Measurements from ENCODE around the gene SIPA1L3.

SIPA1L3 gene

DNA sequence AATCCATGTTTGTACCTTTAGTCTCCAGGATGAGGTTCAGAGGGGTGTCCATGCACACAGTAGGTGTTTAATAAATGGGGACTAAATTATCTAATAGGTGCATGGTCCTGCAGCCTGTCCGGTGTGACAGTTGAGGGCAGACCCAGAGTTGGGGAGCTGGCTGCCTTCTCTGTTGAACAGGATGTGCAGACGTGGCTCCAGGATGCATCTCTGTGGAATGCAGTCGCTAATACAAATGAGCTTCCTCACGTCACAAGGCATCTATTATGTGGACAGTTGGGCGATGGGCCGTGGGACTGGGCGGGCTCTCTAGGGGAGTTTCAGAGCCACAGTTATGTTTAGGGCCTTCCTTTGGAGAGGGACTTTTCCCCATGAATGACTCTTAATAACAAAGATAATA lies 71.0 kb downstream of the SIPA1L3 start:
- ATAC-seq, result no peak

DNA sequence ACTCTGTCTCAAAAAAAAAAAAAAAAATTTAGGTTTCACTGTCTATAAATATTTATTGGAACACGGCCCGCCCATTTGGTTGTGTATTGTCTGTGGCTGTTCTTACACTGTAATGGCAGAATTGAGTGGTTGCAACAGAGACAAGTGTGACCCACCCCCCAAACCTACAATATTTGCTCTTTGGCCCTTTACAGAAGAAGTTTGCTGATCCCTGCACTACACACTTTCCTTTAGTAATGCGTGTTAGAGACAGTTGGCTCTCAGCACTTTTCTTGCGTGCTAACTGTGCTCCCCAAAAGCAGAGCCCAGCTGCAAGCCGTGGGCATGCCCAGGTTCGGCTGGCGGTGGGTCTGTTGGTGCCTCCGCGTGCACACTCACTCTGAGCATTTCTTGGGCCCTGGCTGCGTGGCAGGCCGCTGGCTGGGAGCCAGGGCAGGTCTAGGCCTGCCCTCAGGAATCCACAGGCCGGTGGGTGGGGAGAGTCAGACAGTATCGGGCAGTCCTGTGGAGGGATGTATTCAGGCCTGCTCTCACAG lies 72.6 kb downstream of the SIPA1L3 start:
- ATAC-seq, result no peak

DNA sequence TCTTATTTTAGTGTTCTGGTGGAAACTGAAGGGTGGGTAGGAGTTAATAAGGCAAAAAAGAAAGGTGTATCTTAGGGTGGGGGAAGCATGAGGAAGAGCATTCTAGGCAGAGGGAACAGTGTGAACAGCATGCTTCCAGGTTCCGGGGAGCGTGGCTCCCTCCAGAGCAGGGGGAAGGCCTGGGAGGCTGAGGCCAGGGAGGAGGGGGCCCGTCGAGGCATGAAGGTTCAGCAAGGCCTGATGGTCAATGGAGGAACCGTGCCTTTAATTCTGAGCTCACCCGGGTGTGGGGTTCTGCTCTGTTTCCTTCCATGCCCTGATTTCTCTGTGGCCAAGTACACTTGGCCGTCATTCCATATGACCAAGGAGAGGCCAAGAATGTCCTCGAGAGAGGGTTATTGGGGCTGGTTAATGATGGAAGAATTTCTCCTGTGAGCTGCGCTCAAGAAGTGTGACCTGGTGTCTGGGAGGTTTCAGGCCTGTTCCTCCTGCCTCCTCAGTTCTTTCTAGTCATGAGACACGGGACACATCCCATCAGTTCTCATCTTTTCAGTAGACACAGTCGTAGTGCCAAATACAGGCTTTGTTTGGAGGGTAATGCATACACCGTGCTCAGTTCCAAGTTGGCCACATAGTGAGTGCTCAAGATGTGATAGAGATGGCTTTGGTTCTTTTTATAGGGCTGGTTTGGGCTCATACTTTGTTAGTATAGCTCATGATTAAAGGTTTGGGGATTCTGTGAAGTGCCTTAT lies 73.6 kb downstream of the SIPA1L3 start:
- ATAC-seq, result no peak

DNA sequence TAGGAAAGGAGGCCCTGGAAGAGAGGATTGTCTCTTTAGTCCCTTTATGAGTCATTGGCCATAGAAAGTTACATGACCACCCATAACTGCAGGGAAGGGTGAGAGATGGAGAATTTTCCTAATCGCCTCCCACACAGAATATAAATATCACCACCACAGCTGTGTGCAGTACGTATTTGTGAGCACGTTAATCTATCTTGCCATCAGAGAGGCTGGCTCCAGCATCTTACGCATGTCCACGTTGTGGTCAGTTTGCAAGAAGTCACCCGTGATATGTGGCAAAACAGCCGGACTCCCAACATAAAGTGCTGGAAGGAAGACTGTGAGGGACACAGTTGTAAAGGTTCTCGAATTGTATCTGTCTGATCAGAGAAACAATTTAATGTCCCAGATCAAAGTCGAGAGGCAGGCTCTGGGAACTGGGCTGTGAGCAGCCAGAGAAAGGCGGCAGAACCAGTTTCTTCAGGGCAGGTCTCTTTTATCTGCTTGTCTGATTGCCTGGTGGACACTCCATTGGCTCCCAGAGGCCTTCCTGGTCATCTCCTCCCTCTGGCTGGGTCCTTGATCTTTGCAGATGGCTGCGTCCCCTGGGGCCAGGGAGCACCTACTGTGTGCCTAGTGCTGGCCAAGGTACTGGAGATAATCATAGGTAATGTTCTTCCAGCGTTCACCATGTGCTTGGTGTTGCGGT lies 74.9 kb downstream of the SIPA1L3 start:
- ATAC-seq, result no peak

DNA sequence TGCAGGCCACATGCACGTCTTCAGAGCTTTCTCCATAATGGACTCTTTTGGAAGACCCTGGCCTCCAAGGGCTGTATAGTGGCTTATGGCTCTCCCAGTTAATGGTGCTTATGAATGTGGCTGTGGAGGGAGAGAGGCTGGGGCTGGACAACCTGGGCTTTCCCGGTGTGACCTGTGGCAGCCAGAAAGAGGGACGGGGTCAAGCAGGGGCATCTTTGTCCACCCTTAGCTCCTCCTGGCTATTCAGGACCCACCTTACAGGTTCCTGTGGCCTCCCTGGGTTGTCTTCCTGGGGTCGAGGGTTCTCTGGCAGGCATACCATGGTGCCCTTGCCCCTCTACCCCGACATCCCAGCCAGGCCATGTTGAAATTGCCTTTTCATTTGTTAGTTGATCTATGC lies 75.6 kb downstream of the SIPA1L3 start:
- no peak for ATAC-seq

DNA sequence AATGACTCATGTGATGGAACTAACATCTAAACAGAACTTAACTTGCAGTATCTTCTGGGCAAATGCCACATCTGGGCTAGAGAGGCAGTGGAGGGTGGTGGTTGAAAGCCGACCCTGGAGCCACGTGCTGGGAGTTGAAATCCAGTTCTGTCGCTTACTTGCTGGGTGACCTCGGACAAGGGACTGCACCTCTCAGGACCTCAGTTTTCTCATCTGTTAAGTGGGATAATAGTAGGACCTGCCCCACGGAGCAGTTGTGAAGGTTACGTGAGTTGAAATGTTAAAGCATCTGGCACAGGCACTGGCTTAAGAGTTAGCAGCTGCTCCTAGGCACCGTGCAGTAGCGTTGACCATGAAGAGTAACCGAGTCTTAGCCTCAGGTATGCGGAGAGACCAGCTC lies 76.1 kb downstream of the SIPA1L3 start:
- ATAC-seq, result no peak

DNA sequence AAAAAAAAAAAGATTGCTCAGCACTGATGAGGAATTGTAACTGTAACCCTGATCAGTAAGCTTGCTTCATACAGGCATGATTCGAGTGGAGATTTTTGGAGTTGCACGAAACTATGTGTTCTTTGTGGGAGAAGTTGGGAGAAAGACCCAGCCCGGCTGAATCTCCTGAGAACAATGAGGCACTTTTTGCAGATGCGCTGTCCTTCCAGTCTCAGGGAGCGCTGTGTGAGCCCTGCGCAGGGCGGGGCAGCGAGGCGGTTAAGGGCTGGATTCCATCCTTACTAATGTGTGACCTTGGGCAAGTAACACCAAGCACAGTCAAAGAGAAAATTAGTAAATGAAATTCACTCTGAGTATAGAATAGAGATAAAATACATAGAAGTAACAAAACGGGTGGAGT lies 76.9 kb downstream of the SIPA1L3 start:
- ATAC-seq, result no peak

DNA sequence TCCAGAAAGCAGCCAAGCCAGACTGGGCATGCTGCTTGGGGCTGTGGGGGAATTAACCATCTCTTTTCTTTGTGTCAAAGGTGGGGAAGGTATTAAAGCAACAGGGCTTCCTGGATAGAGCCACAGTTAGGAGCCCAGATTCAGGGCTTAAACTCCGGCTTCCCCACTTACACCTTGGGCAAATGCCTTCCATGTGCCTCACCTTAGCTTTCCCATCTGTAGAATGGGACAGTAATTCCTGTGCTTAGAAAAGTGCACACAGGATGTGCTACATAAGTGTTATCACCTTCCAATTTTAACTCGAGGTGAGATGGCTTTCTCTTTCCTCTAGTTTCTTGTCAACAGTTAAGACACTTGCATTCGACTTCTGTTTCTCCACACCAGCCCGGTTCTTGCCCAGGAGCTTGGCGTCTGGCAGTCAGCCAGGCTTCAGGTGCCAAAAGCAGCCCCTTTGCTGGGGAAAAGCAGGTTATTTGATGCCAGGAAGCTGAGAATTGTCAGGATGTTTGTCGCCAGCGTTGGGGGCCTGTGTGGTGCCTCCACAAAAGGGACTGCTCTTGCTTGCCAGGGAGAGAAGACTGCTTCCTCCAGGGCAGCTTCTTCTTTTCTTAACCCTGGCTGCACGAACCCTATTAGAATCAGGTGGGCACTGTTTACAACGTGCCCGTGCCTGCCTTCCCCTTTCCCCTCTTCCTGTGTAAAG lies 79.2 kb downstream of the SIPA1L3 start:
- no peak for ATAC-seq

DNA sequence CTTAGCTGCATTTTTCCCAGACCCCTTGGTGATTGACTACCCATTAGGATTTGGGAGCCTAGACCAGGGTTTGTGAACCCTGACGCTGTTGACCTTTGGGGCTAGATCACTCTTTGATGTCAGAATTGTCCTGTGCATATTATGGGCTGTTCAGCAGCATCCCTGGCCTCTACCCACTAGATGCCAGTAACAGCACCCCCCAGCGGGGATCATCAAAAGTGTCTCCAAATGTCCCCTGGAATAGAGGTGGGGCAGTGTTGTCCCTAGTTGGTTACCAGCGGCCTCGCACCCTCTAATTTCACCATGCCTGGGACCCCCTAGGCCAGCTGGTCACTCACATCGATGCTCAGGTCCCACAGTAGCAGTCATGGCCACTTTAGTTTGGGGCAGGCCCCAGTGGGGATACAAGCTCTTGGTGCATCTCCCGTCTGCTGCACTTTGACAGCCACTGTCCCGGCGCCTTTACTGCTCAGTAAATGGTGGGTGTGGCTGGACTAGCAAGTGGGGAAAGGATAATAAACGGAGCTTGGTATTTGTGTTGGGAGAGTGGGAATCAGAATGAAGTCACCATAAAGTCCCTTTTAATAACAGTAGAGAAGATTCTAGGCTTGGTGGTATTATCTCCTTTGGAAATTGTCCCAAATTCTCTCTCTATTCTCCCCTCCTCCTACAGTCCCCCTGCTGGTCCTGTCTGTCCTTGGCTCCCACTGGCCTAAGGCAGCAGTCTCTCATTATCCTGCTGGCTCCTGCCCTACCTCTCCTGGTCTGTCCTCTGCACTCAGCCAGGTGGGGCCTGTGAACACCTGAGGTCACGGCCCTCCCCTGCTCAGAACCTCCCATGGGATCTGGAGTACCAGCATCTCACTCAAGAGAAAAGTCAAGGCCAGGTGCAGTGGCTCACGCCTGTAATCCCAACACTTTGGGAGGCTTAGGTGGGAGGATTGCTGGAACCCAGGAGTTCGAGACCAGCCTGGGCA lies 80.6 kb downstream of the SIPA1L3 start:
- ATAC-seq, result no peak

DNA sequence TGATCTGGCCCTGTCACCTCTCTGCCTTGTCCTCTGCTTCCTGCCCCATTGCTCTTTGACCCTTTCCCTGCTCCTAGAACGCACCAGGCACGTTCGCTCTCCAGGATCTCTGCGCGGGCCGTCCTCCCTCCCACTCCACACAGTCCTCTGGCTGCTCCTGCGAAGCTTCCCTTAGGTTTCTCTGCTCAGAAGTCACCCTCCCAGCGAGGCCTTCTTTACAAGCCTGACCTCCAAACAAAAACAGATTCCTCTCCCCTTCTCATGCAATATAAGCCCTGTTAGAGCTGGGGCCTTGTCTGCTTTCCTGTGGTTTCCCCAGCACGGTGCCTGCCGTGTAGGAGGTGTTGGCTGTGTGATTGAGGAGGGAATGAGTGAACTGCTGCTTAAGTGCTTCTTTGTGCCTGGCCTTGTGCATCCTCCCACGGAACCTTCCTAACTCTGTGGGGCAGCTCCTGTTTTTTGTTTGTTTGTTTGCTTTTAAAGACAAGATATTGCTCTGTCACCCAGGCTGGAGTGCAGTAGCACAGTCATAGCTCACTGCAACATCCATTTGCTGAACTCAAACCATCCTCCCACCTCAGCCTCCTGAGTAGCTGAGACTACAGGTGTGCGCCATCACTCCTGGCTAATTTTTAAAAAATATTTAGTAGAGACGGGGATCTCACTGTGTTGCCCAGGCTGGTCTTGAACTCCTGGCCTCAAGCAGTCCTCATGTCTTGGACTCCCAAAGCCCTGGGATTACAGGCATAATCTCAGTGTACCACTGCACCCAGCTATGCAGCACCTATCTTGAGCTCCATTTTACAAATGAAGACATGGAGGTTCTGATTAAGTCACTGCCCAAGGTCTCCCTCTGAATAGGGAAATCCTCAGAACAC lies 82.0 kb downstream of the SIPA1L3 start:
- ATAC-seq, result no peak

DNA sequence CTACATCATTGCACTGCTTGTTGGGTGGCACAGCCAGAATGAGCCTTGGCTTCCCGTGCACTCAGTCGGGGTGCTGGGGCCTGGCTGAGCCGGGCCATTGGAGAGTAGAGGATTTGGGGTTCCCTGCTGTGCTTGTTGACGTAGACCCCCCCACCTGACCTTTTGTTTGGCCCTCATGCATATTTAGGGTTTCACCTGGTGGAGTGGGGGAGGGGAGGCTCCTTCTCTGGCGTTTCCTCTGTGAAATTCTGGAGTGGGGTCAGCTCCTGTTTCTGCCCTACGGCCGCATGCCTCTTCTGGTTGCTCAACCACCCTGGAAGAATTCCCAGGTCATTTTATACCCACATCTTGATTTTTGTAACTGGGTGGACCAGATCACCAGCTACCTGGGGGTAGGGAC lies 82.8 kb downstream of the SIPA1L3 start:
- no peak for ATAC-seq

DNA sequence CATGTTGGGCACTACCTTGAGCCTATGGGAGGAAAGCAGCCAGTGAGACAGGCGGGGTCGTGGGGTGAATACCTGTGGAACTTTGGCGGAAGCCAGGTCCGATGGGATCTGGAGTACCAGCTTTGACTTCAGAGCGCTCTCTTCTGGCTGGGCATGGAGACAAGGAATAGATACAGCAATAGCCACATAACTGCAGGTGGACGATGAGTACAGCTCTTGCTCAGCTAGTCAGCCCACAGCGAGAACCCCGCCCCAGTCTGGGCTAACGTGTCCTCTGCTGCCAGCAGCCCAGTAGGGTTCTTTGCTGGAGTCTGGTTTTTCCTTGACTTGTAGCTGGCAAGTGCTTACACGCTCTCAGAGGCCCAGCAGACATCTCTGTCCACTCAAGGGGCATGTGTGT lies 83.4 kb downstream of the SIPA1L3 start:
- ATAC-seq, result no peak

DNA sequence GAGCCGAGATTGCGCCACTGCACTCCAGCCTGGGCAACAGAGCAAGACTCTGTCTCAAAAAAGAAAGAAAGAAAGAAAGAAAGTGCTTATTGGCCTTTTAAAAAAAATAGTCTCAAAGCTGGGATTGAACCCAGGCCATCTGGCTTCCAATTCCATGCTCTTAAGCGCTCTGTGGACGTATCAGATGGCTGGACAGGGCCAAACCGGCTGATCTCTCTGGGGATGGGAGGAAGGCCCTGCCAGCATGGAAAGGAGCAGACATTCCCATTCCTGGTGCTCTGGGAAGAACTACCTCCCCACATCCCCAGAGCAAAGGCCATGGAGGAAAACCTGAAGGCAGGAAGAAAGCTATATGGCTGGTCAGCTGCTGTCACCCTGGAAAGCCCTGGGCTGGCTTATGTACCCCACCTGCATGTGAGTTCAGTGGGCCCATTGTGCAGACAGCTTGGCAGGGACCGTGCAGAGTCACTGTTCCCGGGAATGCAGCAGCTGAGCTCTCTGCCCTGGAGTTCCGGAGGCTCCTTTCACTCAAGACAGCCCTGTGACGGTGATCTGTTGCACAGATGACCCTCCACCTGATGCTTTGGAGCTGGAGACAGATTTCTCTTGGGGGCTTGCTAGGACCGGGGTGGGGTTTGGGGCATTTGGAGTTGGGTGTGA lies 84.3 kb downstream of the SIPA1L3 start:
- no peak for ATAC-seq

DNA sequence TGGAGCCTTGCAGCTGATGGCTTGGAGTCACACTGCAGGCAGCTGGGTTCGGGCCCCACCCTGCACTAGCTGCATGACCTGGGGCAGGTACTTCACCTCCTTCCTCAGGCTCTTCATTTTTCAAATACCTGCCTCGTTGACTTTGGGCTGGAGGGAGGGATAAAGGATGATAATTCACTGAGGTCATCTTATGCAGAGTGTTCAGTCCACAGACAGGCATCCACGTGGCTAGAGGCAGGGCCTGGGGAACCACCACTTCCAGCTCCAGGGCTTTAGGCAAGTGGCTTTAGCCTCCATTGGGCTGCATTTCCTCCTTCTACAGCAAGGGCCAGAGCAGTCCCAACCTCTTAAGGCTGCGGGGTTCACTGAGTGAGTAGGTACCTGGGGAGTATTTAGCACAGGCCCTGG lies 84.8 kb downstream of the SIPA1L3 start:
- no peak for ATAC-seq

DNA sequence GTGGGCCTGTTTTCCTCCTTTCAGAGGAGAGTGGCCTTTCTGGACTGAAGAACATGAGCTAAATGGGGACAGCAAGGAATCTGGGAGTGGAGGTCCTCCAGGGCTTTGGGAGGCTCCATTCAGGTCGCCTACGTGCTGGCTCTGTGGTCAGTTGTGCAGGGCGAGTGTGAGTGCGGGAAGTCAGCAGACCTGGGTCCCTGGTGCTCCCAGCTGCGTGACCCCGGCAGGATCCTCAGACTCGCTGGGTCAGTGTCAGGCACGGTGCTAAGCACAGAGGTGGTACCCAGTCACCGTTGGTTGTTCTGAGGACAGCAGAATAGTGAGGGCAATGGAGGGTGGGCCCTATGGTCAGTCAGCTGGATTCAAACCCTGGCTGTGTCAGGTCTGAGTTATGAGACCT lies 85.8 kb downstream of the SIPA1L3 start:
- no peak for ATAC-seq

DNA sequence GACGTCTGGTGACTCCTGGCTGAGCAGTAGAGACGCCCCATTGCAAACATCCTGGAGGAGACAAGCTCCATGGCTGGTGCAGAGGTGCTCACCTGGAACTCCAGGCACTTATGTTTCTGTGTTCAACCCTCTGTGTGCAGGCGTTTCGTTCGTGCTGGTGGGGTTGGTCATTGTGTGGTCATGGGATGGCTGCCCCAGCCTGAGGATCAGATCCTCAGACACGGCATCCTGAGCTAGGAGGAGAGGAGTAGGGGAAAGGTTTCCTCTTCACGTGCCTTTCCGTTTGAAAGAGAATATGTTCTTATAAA lies 87.8 kb downstream of the SIPA1L3 start:
- ATAC-seq, result no peak

DNA sequence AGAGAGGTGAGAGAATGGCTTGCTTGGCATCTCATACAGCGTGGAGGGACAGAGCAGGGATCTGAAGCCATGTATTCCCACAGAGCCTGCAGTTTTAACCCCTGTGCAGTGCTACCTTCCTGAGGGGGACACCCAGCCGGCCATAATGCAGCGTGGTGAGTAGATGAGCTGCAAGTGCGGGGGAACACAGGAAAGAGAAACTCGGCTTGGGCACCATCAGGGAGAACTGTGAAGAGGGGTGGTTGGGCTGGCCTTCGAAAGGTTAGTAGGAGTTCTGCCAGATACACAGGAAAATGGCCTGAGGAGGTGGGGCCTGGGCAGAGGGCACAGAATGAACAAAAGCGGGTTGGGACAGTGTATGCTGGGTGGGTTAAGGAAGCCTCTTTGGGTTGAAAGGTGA lies 88.3 kb downstream of the SIPA1L3 start:
- no peak for ATAC-seq

DNA sequence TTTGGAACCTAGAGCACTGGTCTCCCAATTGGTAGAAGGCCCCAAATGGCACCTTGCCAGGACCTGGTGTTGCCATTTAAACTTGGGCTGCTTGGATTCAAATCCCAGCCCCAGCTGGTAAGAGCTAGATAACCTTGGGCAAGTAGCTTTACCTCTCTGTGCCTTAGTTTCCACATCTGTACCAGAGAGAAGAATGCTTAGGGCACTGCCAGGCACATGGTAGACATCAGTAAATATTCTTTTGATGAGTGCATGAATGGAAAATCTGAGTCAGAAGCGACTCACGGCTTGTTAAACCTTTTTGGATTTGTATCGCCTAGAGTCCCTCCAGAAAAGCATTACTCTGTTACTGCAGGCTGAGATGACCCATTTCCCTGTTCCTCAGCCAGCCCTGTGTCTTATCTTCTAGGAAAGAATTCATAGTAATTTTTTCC lies 90.9 kb downstream of the SIPA1L3 start:
- peak; percentile 46 to 69 for ATAC-seq

DNA sequence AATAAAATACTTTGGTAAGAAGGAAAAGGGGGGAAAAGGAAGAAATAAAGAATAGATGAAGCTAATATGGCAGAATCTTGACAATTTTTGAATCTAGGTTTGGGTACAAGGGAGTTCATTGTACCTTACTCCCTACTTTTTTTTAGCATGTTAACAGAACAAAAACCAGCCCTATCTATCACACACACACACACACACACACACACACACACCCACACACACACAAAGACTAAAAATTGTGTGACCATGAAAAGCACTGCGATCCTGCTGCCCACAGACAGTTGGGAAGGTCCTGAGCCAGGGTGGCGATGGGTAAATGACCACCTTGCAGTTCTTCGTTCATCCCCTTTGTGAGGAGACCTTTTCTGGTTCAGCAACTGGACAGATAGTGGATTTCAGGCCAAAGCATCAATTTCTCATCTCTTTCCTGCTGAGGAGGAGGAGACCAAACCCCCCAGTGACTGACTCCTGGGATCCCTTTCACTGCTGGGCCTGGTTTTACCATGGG lies 91.8 kb downstream of the SIPA1L3 start:
- no peak for ATAC-seq

DNA sequence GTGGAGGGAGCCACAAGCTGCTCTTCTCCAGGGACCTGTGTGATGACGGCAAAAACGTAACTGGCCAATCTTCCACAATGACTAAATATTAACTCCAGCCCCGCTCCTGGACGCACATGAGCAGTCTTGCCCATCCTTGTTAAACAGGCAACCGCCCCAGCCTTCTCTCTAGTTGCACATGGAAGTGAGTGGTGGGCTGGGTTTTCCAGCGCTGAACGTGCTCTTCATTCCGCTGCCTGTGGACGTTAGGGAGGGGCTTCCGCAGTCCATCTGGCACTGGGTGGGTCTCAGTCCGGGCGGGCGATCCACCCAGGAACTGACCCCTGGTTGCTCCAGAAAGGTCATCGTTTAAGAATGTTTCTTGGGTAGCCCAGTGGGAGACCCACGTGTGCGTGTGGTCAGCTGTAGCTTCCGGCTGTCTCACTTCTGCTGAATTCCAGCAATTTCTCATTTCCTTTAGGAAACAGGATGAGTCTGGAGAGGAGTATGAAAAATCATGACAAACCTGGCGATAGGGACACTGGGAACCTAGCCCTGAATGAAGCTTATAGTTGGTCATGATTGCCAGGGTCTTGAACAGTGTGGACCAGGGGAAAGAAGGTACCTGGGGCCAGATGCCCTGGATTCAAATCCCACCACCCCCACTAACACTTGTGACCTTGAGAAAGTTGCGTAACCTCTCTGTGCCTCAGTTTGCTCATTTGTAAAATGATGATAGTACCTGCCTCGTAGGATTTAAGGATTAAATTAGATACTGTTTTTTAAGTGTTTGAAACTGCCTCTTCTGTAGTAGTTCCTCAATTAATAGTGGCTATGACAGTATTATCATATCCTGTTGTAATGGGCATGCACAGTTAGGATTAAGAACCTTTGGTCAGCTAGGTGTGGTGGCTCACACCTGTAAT lies 92.6 kb downstream of the SIPA1L3 start:
- ATAC-seq, result no peak

All from activated CD4-positive, CD25-positive, alpha-beta regulatory T cell treated with anti-CD3 and anti-CD28 coated beads, Interleukin-2, amount 50 U/mL, for 24 hours (primary cell).